CD8-positive, alpha-beta memory T cell (primary cell): Measurements from ENCODE around the gene GXYLT2. TPM values are rescaled to one million over a fixed set of nuclear protein-coding genes. Genes with fewer than 3 reads are reported as not detected.

ENCODE experiments used
- CTCF ChIA-PET: fragments of 350-600 bp; sonication (Branson Sonifier 250); formaldehyde crosslinking; loops from one replicate; lab custom pipeline; 2021; ENCODE audit warnings: antibody characterized with exemption; lab: Charles Lee
- POLR2A ChIA-PET: fragments of 350-600 bp; sonication (Branson Sonifier 250); formaldehyde crosslinking; loops from one replicate; lab custom pipeline; 2021; ENCODE audit warnings: antibody characterized with exemption; lab: Charles Lee
- DNase-seq, 5 donors: peaks; one replicate each; pipeline versions ENCODE4 v3.0.0 to v3.0.0-alpha.2; 2020 to 2022; ENCODE audit warnings: mixed read lengths in 1 of 5
- H3K27ac ChIP-seq: one replicate; pipeline ENCODE4 v1.7.0; 2013; ENCODE audit warnings: low read depth, mild to moderate bottlenecking, low read length, moderate library complexity
- H3K27me3 ChIP-seq: 2 replicates; pipeline ENCODE4 v1.7.0; 2013; ENCODE audit warnings: low read length, mild to moderate bottlenecking; ENCODE audit not compliant: insufficient read depth, poor library complexity, severe bottlenecking
- H3K36me3 ChIP-seq: 2 replicates; pipeline ENCODE4 v1.7.0; 2013; ENCODE audit warnings: mild to moderate bottlenecking, low read length, moderate library complexity; ENCODE audit not compliant: insufficient read depth
- H3K4me1 ChIP-seq: 2 replicates; pipeline ENCODE4 v1.7.0; 2013; ENCODE audit warnings: mild to moderate bottlenecking, low read length, moderate library complexity; ENCODE audit not compliant: insufficient read depth
- H3K4me3 ChIP-seq: 2 replicates; pipeline ENCODE4 v1.7.0; 2013; ENCODE audit warnings: mild to moderate bottlenecking, low read length
- H3K9me3 ChIP-seq: 2 replicates; pipeline ENCODE4 v1.7.0; 2013; ENCODE audit warnings: mild to moderate bottlenecking, low read length
- H3K27ac Mint-ChIP-seq, 8 donors: one replicate each; pipeline ENCODE4 v1.8.0; 2020 to 2021; ENCODE audit warnings: mixed read lengths in 8 of 8, mild to moderate bottlenecking in 6 of 8, inconsistent platforms in 3 of 8, moderate library complexity in 3 of 8
- H3K27me3 Mint-ChIP-seq, 2 donors: one replicate each; pipeline ENCODE4 v1.8.0; 2020 to 2021; ENCODE audit warnings: mixed read lengths in 2 of 2, mild to moderate bottlenecking in 1 of 2, moderate library complexity in 1 of 2
- H3K36me3 Mint-ChIP-seq, 3 donors: one replicate each; pipeline ENCODE4 v1.8.0; 2020 to 2021; ENCODE audit warnings: mixed read lengths in 3 of 3, inconsistent platforms in 1 of 3, mild to moderate bottlenecking in 1 of 3
- H3K4me1 Mint-ChIP-seq, 3 donors: one replicate each; pipeline ENCODE4 v1.8.0; 2020 to 2021; ENCODE audit warnings: mixed read lengths in 3 of 3, inconsistent platforms in 1 of 3, mild to moderate bottlenecking in 1 of 3
- H3K4me3 Mint-ChIP-seq, 7 donors: one replicate each; pipeline ENCODE4 v1.8.0; 2020 to 2021; ENCODE audit warnings: mixed read lengths in 7 of 7, mild to moderate bottlenecking in 6 of 7, moderate library complexity in 4 of 7, inconsistent platforms in 2 of 7
- H3K9me3 Mint-ChIP-seq, 5 donors: one replicate each; pipeline ENCODE4 v1.8.0; 2020 to 2022; ENCODE audit warnings: mixed read lengths in 5 of 5, mild to moderate bottlenecking in 3 of 5, moderate library complexity in 2 of 5, inconsistent platforms in 1 of 5
- polyA plus RNA-seq: library from polyadenylated mRNA; unstranded; fragments of 300-500 nt; fragmentation: Illumina TruSeq; gene quantifications from one replicate; pipeline ENCODE4 v1.2.3, GENCODE V29; 2021
- total RNA-seq, 2 experiments: library from RNA; stranded (reverse); gene quantifications; one replicate each; pipeline ENCODE4 v1.2.3, GENCODE V29; 2021

The GXYLT2 gene
- total and polyA plus RNA-seq, 3 experiments from 2014 or later = not detected

DNA sequence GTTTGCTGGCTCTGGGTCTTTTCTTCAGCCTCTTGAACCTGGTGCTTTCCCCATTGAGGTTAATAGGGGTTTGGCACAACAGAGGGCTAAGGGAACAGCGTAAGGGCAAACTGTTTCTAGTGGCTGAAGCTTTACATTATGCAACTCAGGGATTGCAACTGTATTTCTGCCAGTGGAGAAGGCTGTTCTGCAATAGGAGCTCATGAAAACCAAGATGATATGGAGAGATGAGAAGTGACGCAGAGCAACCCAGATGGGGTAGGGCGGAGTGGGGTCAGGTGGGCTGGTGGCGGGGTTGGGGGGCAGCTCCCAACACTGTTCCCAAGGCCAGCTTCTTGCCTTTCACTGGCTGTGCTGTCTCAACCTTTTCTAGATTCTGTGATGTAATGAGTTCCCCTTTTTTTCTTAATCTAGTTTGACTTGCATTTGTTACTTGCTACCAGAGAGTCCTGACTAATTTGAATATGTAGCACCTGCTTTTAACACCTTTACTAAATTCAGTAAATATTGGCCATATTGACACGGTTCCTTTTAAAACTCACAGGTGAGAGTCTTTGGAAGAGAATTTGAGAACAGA lies 7.2 kb downstream of the GXYLT2 start:
- ChIA-PET POLR2A (no interaction called here), CTCF (interaction anchor here (1.3 kb wide), 1 partner anchor 15 kb away, joined by 3 read pairs; no protein-coding TSS in a partner anchor)
- no peaks in the 10 kb centered on the region for H3K4me1 Mint-ChIP-seq

DNA sequence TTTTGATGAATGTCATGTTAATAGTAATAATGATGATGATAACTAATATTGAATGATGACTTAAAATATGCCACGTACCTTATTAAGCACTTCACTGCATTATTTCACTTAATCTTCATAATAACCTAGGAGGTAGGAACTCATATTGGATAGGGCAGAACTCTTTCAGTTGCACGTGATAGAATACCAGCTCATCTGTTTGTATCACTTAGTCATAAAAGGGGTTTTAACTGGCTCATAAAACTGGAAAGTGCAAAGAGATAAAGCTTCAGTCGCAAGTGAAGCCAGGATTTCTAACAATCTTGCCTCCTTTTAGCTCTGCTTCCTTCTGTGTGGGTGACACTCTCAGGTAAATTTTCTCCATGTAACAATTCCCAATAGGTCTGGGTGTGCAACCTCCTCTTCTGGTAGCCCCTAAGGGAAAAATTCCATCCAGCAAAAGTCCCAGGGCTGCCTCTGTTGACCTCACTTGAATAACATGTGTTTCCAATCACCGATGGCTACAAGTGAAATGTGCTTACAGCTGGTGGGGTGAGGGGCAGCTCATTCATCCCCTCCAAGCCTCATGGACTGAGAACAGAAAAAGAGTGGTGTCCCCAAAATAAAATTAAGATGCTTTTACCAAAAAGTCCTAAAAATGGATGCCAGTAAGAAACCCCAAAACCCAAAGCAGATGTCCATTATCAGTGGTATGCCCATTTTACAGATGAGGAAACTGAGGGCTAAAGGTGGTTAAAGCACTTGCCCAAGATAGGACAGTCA lies 9.3 kb downstream of the GXYLT2 start:
- Mint-ChIP-seq H3K9me3 (peaks cover 0 to 5% (median 1%) of the 10 kb centered on the region in 5 donors), H3K36me3 (no peaks in the 10 kb centered on the region), H3K4me1 (no peaks in the 10 kb centered on the region), H3K4me3 (no peak overlapping the region), H3K27ac (no peak overlapping the region), H3K27me3 (peaks cover 9 to 51% of the 10 kb centered on the region in 2 donors)
- no peak overlapping the region for H3K27ac ChIP-seq
- H3K9me3 ChIP-seq = no peaks in the 10 kb centered on the region
- H3K36me3 ChIP-seq = no peaks in the 10 kb centered on the region
- H3K27me3 ChIP-seq = peaks cover 6% of the 10 kb centered on the region
- ChIA-PET CTCF (interaction anchor here (0.9 kb wide), 1 partner anchor 10 kb away, joined by 3 read pairs; no protein-coding TSS in a partner anchor), POLR2A (no interaction called here)
- H3K4me3 ChIP-seq = no peak overlapping the region
- H3K4me1 ChIP-seq = no peaks in the 10 kb centered on the region
- no peak for DNase-seq

More for the DNA sequence above, 7.2 kb downstream of the GXYLT2 start:
- H3K4me3 ChIP-seq = no peak overlapping the region
- Mint-ChIP-seq H3K27ac (no peak overlapping the region), H3K4me3 (no peak overlapping the region), H3K9me3 (peaks cover 0 to 2% (median 0%) of the 10 kb centered on the region in 5 donors), H3K27me3 (peaks cover 11 to 64% of the 10 kb centered on the region in 2 donors), H3K36me3 (no peaks in the 10 kb centered on the region)
- H3K4me1 ChIP-seq = no peaks in the 10 kb centered on the region
- no peaks in the 10 kb centered on the region for H3K9me3 ChIP-seq
- peaks cover 6% of the 10 kb centered on the region for H3K27me3 ChIP-seq
- H3K27ac ChIP-seq = no peak overlapping the region
- no peaks in the 10 kb centered on the region for H3K36me3 ChIP-seq
- DNase-seq = no peak

DNA sequence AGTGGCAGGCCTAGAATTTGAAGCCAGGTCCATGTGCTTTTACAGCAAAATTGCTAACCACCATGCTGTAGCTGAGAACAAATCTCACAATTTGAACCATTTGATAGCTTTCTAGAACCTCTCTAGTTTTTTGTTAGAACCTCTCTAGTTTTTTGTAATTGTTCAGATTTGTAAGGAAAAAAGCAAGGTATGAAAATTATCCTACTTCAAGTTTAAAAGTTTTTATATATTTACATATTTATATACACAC lies 9.8 kb downstream of the GXYLT2 start:
- peaks cover 0 to 5% (median 1%) of the 10 kb centered on the region in 5 donors for H3K9me3 Mint-ChIP-seq
- H3K9me3 ChIP-seq = no peaks in the 10 kb centered on the region
- H3K4me1 ChIP-seq = no peaks in the 10 kb centered on the region
- no peaks in the 10 kb centered on the region for H3K4me1 Mint-ChIP-seq
- H3K4me3 Mint-ChIP-seq = no peak overlapping the region
- no peaks in the 10 kb centered on the region for H3K36me3 ChIP-seq
- no peak overlapping the region for H3K27ac ChIP-seq
- ChIA-PET POLR2A (no interaction called here), CTCF (interaction anchor here (0.9 kb wide), 1 partner anchor 11 kb away, joined by 3 read pairs; no protein-coding TSS in a partner anchor)
- H3K27me3 ChIP-seq = peaks cover 6% of the 10 kb centered on the region
- H3K36me3 Mint-ChIP-seq = no peaks in the 10 kb centered on the region
- H3K4me3 ChIP-seq = no peak overlapping the region
- H3K27ac Mint-ChIP-seq = no peak overlapping the region
- DNase-seq = no peak
- H3K27me3 Mint-ChIP-seq = peaks cover 8 to 50% of the 10 kb centered on the region in 2 donors

DNA sequence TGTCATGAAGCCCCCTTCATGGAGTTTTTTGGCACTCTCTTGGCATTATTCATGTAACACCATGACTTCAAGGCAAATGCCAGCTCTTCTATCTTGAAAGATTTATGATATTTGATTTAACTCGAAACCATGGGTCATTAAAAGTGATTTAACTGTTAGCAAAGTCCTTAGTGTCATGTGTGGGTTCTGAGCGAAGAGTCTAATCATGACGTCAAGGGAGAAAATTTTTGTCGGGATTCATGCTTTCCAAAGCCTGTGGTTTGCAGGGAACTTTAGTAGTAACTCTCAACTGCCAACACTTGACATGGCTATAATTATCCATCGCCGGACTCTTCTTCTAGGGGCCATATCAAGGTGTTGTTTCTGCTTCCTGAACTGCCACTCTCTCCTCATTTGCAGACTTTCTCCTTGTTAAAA lies 11.5 kb downstream of the GXYLT2 start:
- no peak overlapping the region for H3K4me3 ChIP-seq
- no peaks in the 10 kb centered on the region for H3K36me3 ChIP-seq
- Mint-ChIP-seq H3K27me3 (peaks cover 5 to 37% of the 10 kb centered on the region in 2 donors), H3K36me3 (no peaks in the 10 kb centered on the region), H3K27ac (no peak overlapping the region), H3K4me1 (no peaks in the 10 kb centered on the region), H3K9me3 (peaks cover 0 to 5% (median 1%) of the 10 kb centered on the region in 5 donors), H3K4me3 (no peak overlapping the region)
- ChIA-PET CTCF (no interaction called here), POLR2A (no interaction called here)
- no peak overlapping the region for H3K27ac ChIP-seq
- H3K27me3 ChIP-seq = peaks cover 6% of the 10 kb centered on the region
- no peak for DNase-seq
- H3K9me3 ChIP-seq = no peaks in the 10 kb centered on the region
- H3K4me1 ChIP-seq = no peaks in the 10 kb centered on the region

DNA sequence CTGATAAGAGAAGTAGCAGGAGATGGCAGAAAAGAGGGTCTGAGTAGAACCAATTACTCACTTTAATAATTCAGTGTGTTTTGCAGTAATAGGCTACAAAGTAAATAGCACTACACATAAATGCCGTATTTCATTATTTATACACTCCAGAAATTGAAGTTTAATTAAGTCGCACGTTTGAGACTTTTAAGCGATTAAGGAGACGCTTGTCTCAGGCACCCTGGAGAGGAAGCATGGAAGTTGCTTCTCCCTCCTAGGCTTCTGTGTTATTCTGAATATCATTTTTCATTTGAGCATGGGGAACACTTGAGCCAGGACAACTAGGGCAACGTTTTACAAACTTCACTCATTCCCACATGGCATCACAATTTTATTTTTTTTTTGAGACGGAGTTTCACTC lies 12.2 kb downstream of the GXYLT2 start:
- CTCF ChIA-PET = no interaction called here

DNA sequence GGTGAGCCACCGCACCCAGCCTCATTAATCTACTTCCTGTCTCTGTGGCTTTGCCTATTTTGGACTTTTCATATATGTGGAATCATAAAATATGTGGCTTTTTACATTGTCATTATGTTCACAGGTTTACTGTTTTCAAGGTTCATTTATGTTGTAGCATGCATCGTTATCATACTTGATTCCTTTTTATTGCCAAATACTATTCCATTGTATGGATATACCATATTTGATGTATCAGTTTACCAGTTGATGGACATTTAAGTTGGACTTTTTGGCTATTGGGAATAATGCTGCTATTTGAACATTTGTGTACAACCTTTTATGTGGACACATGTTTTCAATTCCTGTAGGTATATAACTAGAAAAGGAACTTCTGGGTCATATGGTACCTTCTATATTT lies 14.0 kb downstream of the GXYLT2 start:
- POLR2A ChIA-PET = no interaction called here
- Histone ChIP-seq H3K36me3 (no peaks in the 10 kb centered on the region), H3K4me1 (no peaks in the 10 kb centered on the region), H3K4me3 (no peak overlapping the region), H3K27me3 (no peaks in the 10 kb centered on the region), H3K27ac (no peak overlapping the region), H3K9me3 (no peaks in the 10 kb centered on the region)
- Mint-ChIP-seq H3K36me3 (no peaks in the 10 kb centered on the region), H3K4me1 (no peaks in the 10 kb centered on the region), H3K9me3 (peaks cover 0 to 5% (median 1%) of the 10 kb centered on the region in 5 donors), H3K4me3 (no peak overlapping the region), H3K27ac (no peak overlapping the region), H3K27me3 (peaks cover 4 to 24% of the 10 kb centered on the region in 2 donors)
- CTCF ChIA-PET = no interaction called here
- DNase-seq = no peak

More for the DNA sequence above, 12.2 kb downstream of the GXYLT2 start:
- Mint-ChIP-seq H3K27ac (no peak overlapping the region), H3K4me3 (no peak overlapping the region), H3K27me3 (peaks cover 2 to 34% of the 10 kb centered on the region in 2 donors), H3K36me3 (no peaks in the 10 kb centered on the region), H3K9me3 (peaks cover 0 to 5% (median 0%) of the 10 kb centered on the region in 5 donors), H3K4me1 (no peaks in the 10 kb centered on the region)
- Histone ChIP-seq H3K36me3 (no peaks in the 10 kb centered on the region), H3K9me3 (no peaks in the 10 kb centered on the region), H3K27me3 (peaks cover 2% of the 10 kb centered on the region), H3K4me1 (no peaks in the 10 kb centered on the region), H3K4me3 (no peak overlapping the region), H3K27ac (no peak overlapping the region)
- POLR2A ChIA-PET = no interaction called here
- no peak for DNase-seq

DNA sequence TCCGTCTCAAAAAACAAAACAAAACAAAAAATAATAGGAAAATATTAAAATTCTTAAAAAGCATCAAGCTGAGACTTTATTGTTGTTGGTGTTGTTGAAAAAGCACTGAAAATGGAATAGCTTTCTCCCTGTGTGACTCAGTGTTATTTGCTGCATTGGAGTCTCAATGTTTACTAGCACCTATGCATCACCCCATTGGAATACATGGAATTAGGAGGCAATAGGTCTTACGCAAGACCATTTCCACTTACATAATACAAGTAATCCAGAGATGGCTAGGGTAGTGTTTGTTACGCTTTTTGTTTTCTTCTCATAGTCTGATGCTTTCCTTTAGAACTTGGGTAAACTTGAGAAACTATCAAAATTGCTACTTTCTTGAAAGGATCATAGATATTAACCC lies 15.2 kb downstream of the GXYLT2 start:
- Mint-ChIP-seq H3K27me3 (peaks cover 4 to 22% of the 10 kb centered on the region in 2 donors), H3K4me1 (no peaks in the 10 kb centered on the region), H3K36me3 (no peaks in the 10 kb centered on the region), H3K4me3 (no peak overlapping the region), H3K27ac (no peak overlapping the region), H3K9me3 (peaks cover 0 to 5% (median 1%) of the 10 kb centered on the region in 5 donors)
- no peak for DNase-seq
- Histone ChIP-seq H3K9me3 (no peaks in the 10 kb centered on the region), H3K4me1 (no peaks in the 10 kb centered on the region), H3K27ac (no peak overlapping the region), H3K36me3 (no peaks in the 10 kb centered on the region), H3K27me3 (no peaks in the 10 kb centered on the region), H3K4me3 (no peak overlapping the region)
- POLR2A ChIA-PET = no interaction called here
- CTCF ChIA-PET = no interaction called here

DNA sequence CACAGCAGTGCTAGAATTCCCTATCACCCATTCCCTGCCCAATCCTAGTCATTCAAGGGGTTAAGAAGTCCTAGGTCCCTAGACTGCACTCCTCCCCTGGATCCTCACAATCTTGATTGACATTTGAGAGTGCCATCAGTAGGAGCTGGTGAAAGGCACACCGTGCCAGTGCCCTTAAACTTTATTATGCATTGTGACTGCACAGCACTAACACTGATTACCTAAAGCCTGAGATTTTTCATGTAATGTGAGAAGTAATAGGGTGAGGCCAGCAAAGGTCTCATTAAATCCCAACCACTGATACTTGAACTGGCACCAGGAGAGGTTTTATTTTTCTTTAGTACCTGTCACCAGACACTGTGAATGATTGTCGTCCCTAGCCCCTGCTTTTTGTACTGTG lies 16.3 kb downstream of the GXYLT2 start:
- Histone ChIP-seq H3K27ac (no peak overlapping the region), H3K9me3 (no peaks in the 10 kb centered on the region), H3K27me3 (no peaks in the 10 kb centered on the region), H3K4me1 (no peaks in the 10 kb centered on the region), H3K4me3 (no peak overlapping the region), H3K36me3 (no peaks in the 10 kb centered on the region)
- Mint-ChIP-seq H3K36me3 (no peaks in the 10 kb centered on the region), H3K9me3 (peaks cover 0 to 5% (median 1%) of the 10 kb centered on the region in 5 donors), H3K4me1 (no peaks in the 10 kb centered on the region), H3K27ac (no peak overlapping the region), H3K27me3 (peaks cover 4 to 19% of the 10 kb centered on the region in 2 donors), H3K4me3 (no peak overlapping the region)
- CTCF ChIA-PET = no interaction called here
- POLR2A ChIA-PET = no interaction called here
- no peak for DNase-seq
